Hepatic stellate cell (primary cell): ENCODE measurements around the gene UNC13D.
A peak's percentile ranks its signal among the peaks of the same experiment; 100 is the strongest.

Experiments used
- DNase-seq: peaks from one replicate; pipeline ENCODE4 v3.0.0; 2011; ENCODE audit warnings: low spot score

The UNC13D gene

GRCh38 chr17:75834279-75834920 is 9.8 kb downstream of the UNC13D start:
- no peak for DNase-seq

- no peak for DNase-seq
These were observed 11.4 kb downstream of the UNC13D start for GRCh38 chr17:75832652-75833400.

GRCh38 chr17:75832164-75832651 is 12.0 kb downstream of the UNC13D start:
- no peak for DNase-seq

- no peak for DNase-seq
These were observed 13.1 kb downstream of the UNC13D start for GRCh38 chr17:75831032-75831571.

- DNase-seq, result no peak
These were observed 13.8 kb downstream of the UNC13D start for GRCh38 chr17:75830164-75831031.

- DNase-seq, result no peak
These were observed 14.5 kb downstream of the UNC13D start for GRCh38 chr17:75829747-75830146.

- no peak for DNase-seq
These were observed 15.5 kb downstream of the UNC13D start for GRCh38 chr17:75828741-75829140.

- DNase-seq, result no peak
These were observed 16.2 kb downstream of the UNC13D start for GRCh38 chr17:75828076-75828400.

- DNase-seq, result peak; percentile 94
These were observed 16.7 kb downstream of the UNC13D start for GRCh38 chr17:75827308-75828075.

- no peak for DNase-seq
These were observed 17.5 kb downstream of the UNC13D start for GRCh38 chr17:75826561-75827307.

GRCh38 chr17:75825748-75826370 is 18.3 kb downstream of the UNC13D start:
- no peak for DNase-seq

GRCh38 chr17:75825149-75825552 is 19.1 kb downstream of the UNC13D start:
- DNase-seq, result no peak

GRCh38 chr17:75824666-75825065 is 19.5 kb downstream of the UNC13D start:
- no peak for DNase-seq

- no peak for DNase-seq
These were observed 20.1 kb downstream of the UNC13D start for GRCh38 chr17:75824050-75824552.

- DNase-seq, result no peak
These were observed 20.8 kb downstream of the UNC13D start for GRCh38 chr17:75823257-75824041.

- DNase-seq, result no peak
These were observed 21.4 kb downstream of the UNC13D start for GRCh38 chr17:75822800-75823166.

GRCh38 chr17:75822119-75822799 is 21.9 kb downstream of the UNC13D start:
- no peak for DNase-seq

GRCh38 chr17:75821552-75821951 is 22.7 kb downstream of the UNC13D start:
- no peak for DNase-seq
